ENCODE data around the gene PPP1CA.
A peak's percentile ranks its signal among the peaks of the same experiment; 100 is the strongest.

Gene PPP1CA

DNA sequence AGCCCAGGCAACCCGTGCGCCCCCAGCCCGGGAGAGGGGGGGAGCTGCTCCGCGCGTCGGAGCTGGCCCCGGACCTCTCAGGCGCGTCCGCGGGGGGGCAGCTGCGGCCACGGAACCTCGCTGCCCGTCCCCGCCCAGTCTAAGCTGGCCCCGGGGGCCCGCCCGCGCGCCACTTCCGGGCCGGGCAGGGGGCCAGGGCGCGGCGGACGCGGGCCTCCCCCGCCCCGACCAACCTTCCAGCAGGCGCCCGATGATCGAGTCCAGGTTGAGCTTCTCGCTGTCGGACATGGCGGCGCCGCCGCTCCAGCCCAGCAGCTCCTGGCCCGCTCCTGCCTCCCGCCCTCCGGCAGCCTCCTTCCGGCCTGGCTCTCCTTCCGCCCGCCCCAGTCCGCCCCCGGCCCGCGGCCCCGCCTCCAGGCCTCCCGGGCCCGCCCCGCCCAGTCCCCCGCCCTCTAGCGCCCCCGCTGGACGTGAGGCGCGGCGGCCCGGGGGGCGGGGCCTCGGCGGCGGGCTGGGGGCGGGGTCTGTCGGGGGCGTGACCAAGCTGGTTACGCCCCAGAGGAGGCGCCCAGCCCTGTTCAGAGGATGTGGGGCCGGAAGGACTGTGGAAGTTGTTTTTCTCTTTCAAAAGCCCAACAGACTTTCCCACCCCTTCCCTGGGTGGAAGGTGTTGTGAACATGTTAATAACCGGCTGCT is at the start of gene PPP1CA:
PPP1CA (minus strand) TSS at position 364 of the 697 bp plus-strand sequence; CDS start at position 288, 76 bp downstream.
- peak within 1 kb of the TSS; percentile 80 for H3K27ac ChIP-seq
- H3K27me3 ChIP-seq (replicated peaks): no peaks in the 10 kb centered on the region
- peak within 1 kb of the TSS; percentile 85 for H3K4me3 ChIP-seq (ENCODE audit: low read depth, low read length)
- in situ Hi-C loops (cut with HindIII; ENCODE audit: low pct_ligation_motif_present, low sequenced_read_pairs): no loop called here
- peak; percentile 69 for DNase-seq
- TF ChIP-seq, protein P1, sequence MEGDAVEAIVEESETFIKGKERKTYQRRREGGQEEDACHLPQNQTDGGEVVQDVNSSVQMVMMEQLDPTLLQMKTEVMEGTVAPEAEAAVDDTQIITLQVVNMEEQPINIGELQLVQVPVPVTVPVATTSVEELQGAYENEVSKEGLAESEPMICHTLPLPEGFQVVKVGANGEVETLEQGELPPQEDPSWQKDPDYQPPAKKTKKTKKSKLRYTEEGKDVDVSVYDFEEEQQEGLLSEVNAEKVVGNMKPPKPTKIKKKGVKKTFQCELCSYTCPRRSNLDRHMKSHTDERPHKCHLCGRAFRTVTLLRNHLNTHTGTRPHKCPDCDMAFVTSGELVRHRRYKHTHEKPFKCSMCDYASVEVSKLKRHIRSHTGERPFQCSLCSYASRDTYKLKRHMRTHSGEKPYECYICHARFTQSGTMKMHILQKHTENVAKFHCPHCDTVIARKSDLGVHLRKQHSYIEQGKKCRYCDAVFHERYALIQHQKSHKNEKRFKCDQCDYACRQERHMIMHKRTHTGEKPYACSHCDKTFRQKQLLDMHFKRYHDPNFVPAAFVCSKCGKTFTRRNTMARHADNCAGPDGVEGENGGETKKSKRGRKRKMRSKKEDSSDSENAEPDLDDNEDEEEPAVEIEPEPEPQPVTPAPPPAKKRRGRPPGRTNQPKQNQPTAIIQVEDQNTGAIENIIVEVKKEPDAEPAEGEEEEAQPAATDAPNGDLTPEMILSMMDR (IDR thresholded peaks at IDR 0.05; ENCODE audit: low read depth, low read length, missing control alignments): peak; percentile 23
- H3K36me3 ChIP-seq (replicated peaks): peaks cover 31% of the 10 kb centered on the region

DNA sequence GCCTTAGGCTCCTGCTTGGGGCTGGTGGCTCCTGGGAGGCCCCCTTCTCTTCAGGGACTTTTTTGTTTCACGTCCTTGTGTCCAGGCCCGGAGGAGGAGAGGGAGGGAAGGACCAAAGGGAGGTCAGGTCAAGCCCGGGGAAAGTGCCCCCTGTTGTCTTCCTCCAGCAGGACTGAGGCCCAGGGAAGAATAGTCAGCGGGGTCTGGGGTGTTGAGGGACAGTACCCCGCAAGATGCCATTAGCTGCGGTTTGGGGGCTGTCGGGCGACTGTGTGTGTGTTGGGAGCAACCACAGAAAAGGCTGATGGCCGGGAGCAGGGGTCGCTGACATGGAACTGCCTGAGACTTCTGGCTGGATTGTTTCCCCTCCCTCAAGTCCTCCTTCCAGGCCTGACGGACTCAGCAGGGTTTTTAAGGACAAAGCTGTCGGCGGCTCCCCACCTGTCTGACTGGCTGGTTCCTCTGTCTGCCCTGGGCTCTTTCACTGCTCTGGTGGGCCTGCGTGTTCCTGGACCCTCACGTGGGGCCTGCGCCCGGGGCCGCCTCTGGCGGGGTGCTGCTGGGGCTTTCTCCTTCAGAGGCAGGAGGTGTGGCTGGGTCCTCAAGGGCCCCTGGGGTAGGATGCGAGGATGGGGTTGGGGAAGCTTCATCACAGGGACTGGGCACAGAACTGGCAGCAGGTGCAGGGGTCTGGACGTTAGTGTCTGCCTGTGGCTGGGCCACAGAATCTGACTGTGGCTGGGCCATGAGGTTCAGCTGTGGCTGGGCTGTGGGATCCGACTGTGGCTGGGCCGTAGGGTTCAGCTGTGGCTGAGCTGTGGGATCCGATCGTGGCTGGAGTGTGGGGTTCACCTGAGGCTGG is 49.4 kb upstream of the PPP1CA start:
- no peak overlapping the region for H3K27ac ChIP-seq
- in situ Hi-C loops (cut with HindIII; ENCODE audit: low pct_ligation_motif_present, low sequenced_read_pairs): no loop called here
- TF ChIP-seq, protein P1 (IDR thresholded peaks at IDR 0.05; ENCODE audit: low read depth, low read length, missing control alignments): no peak
- no peak for DNase-seq
- no peaks in the 10 kb centered on the region for H3K36me3 ChIP-seq (replicated peaks)
- H3K27me3 ChIP-seq (replicated peaks): no peaks in the 10 kb centered on the region
- no peak overlapping the region for H3K4me3 ChIP-seq (ENCODE audit: low read depth, low read length)

DNA sequence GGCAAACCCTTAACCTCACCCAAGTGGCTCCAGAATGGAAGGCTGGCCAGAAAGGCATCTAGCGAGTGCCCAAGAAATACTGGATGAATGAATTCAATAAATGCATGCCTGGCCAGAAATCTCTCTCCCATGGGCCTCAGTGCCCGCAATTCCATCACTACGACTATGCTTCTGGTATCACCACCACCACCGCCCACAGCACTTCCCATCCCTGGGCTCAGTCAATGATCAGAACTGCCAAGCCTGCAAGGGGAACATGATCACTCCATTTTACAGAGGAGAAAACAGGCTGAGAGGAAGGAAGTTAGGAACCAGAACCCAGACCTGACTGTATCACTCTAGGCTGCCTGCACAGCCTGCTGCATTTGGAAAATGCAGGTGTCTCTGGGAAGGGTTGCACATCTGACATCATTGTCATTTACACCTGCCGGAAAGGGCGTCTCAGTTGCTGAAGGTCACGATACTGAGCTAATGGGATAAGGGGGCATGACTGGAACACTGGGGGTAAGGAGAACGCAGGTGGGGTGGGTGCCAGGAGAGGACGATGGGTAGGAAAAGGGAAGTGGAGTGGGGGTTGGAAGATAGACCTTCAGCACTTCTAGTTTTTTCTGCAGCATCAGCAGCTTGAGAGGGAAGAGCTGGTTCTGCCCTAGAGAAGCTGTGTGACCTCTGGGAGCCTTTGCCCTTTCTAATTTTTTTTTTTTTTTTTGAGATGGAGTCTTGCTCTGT is 47.6 kb upstream of the PPP1CA start:
- no peak for DNase-seq
- in situ Hi-C loops (cut with HindIII; ENCODE audit: low pct_ligation_motif_present, low sequenced_read_pairs): no loop called here
- TF ChIP-seq, protein P1 (IDR thresholded peaks at IDR 0.05; ENCODE audit: low read depth, low read length, missing control alignments): no peak
- no peak overlapping the region for H3K4me3 ChIP-seq (ENCODE audit: low read depth, low read length)
- no peak overlapping the region for H3K27ac ChIP-seq
- no peaks in the 10 kb centered on the region for H3K36me3 ChIP-seq (replicated peaks)
- no peaks in the 10 kb centered on the region for H3K27me3 ChIP-seq (replicated peaks)

DNA sequence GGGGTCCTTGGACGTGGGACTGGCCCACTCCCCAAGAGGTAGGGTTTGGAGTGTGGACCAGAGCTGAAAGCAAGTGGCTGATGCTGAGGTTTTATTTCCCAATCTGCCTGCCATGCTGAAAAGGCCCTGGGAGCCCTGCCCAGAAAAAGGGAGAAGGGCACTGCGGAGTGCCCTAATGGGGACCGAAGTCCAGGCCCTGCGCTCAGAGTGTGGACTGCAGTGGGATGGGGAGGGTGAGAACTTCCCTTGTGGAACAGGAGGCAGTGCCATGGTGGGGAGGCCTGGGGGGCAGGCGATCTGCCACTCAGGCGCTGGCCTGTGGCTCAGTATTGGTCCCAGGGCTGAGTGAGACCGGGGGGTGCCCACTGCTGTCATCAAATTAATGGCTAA is 46.6 kb upstream of the PPP1CA start:
- Histone ChIP-seq H3K27me3 (replicated peaks) (no peaks in the 10 kb centered on the region), H3K27ac (no peak overlapping the region), H3K36me3 (replicated peaks) (no peaks in the 10 kb centered on the region), H3K4me3 (ENCODE audit: low read depth, low read length) (no peak overlapping the region)
- TF ChIP-seq, protein P1 (IDR thresholded peaks at IDR 0.05; ENCODE audit: low read depth, low read length, missing control alignments): no peak
- in situ Hi-C loops (cut with HindIII; ENCODE audit: low pct_ligation_motif_present, low sequenced_read_pairs): no loop called here
- no peak for DNase-seq

DNA sequence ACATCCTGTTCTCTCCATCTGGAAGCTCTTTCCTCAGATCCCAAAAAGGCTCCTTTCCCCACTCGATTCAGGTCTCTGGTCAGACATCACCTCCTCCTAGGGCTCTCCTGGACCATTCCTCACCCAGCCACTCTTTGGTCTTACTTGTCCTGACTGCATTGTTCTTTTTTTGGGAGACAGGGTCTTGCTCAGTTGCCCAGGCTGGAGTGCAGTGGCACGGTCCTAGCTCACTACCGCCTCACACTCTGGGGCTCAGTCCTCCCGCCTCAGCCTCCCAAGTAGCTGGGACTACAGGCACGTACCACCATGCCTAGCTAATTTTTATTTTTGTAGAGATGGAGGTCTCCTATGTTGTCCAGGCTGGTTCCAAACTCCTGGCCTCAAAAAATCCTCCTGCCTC is 43.9 kb upstream of the PPP1CA start:
- Histone ChIP-seq H3K27ac (no peak overlapping the region), H3K4me3 (ENCODE audit: low read depth, low read length) (no peak overlapping the region), H3K27me3 (replicated peaks) (no peaks in the 10 kb centered on the region), H3K36me3 (replicated peaks) (peaks cover 5% of the 10 kb centered on the region)
- TF ChIP-seq, protein P1 (IDR thresholded peaks at IDR 0.05; ENCODE audit: low read depth, low read length, missing control alignments): no peak
- no peak for DNase-seq
- in situ Hi-C loops (cut with HindIII; ENCODE audit: low pct_ligation_motif_present, low sequenced_read_pairs): no loop called here
